Astrocyte (in vitro differentiated cells and primary cell): ENCODE results near the gene CREB5. TPM values are rescaled to one million over a fixed set of nuclear protein-coding genes. Genes with fewer than 3 reads are reported as not detected.

Experiments used
- DNase-seq: peaks from one replicate; pipeline ENCODE4 v3.0.0-alpha.2; 2010; ENCODE audit warnings: low read depth
- FAIRE-seq: peaks from 2 replicates; lab custom pipeline; 2011; peaks lifted over from hg19 to GRCh38; lab: Jason Lieb, UNC
- H2AFZ ChIP-seq: 2 replicates; pipeline ENCODE4 v1.6.0; 2012; ENCODE audit warnings: low read depth, low read length, inconsistent platforms
- H3K27ac ChIP-seq: 2 replicates; pipeline ENCODE4 v1.5.1; 2011; ENCODE audit warnings: low read depth, low read length, inconsistent platforms
- H3K27me3 ChIP-seq: 2 replicates; pipeline ENCODE4 v1.6.0; 2011; ENCODE audit warnings: low read length, inconsistent platforms; ENCODE audit not compliant: insufficient read depth
- H3K36me3 ChIP-seq: 2 replicates; pipeline ENCODE4 v1.5.1; 2011; ENCODE audit warnings: low read length, inconsistent platforms; ENCODE audit not compliant: insufficient read depth
- H3K4me1 ChIP-seq: 2 replicates; pipeline ENCODE4 v1.5.1; 2011; ENCODE audit warnings: low read length, inconsistent platforms; ENCODE audit not compliant: insufficient read depth
- H3K4me2 ChIP-seq: 2 replicates; pipeline ENCODE4 v1.6.0; 2012; ENCODE audit warnings: low read length, inconsistent platforms
- H3K4me3 ChIP-seq: 2 replicates; pipeline ENCODE4 v1.5.1; 2011; ENCODE audit warnings: low read depth, mild to moderate bottlenecking, low read length, inconsistent platforms; ENCODE audit not compliant: insufficient read depth
- H3K79me2 ChIP-seq: 2 replicates; pipeline ENCODE4 v1.6.0; 2012; ENCODE audit warnings: mild to moderate bottlenecking, low read length, inconsistent platforms; ENCODE audit not compliant: insufficient read depth
- H3K9ac ChIP-seq: 2 replicates; pipeline ENCODE4 v1.6.0; 2012; ENCODE audit warnings: mild to moderate bottlenecking, low read length, inconsistent platforms
- H3K9me3 ChIP-seq: 2 replicates; pipeline ENCODE4 v1.5.1; 2012; ENCODE audit warnings: low read depth, mild to moderate bottlenecking, low read length, inconsistent platforms; ENCODE audit not compliant: insufficient read depth
- H4K20me1 ChIP-seq: 2 replicates; pipeline ENCODE4 v1.6.0; 2012; ENCODE audit warnings: low read length, inconsistent platforms; ENCODE audit not compliant: insufficient read depth
- H3K27ac Mint-ChIP-seq: one replicate; pipeline ENCODE4 v1.8.0; 2021; ENCODE audit warnings: mild to moderate bottlenecking, mixed read lengths; ENCODE audit not compliant: unreplicated experiment
- H3K27me3 Mint-ChIP-seq: one replicate; pipeline ENCODE4 v1.8.0; 2021; ENCODE audit warnings: low read depth, mixed read lengths; ENCODE audit not compliant: unreplicated experiment
- H3K36me3 Mint-ChIP-seq: one replicate; pipeline ENCODE4 v1.8.0; 2021; ENCODE audit warnings: low read depth, mixed read lengths; ENCODE audit not compliant: unreplicated experiment
- H3K4me1 Mint-ChIP-seq: one replicate; pipeline ENCODE4 v1.8.0; 2021; ENCODE audit warnings: low read depth, mixed read lengths; ENCODE audit not compliant: unreplicated experiment
- H3K4me3 Mint-ChIP-seq: one replicate; pipeline ENCODE4 v1.8.0; 2021; ENCODE audit warnings: mild to moderate bottlenecking, moderate library complexity, mixed read lengths; ENCODE audit not compliant: unreplicated experiment
- H3K9me3 Mint-ChIP-seq: one replicate; pipeline ENCODE4 v1.8.0; 2021; ENCODE audit warnings: mild to moderate bottlenecking, mixed read lengths; ENCODE audit not compliant: unreplicated experiment
- CTCF ChIP-seq: IDR thresholded peaks from 2 replicates; pipeline ENCODE4 v1.5.1; 2011; ENCODE audit warnings: low read depth, mild to moderate bottlenecking, inconsistent platforms, low read length, moderate library complexity; ENCODE audit not compliant: insufficient read depth
- EZH2 ChIP-seq: IDR thresholded peaks from 2 replicates; pipeline ENCODE4 v1.6.1; 2012; ENCODE audit warnings: mild to moderate bottlenecking, low read length, inconsistent platforms; ENCODE audit not compliant: insufficient read depth
- total RNA-seq: library from RNA; stranded (reverse); gene quantifications from 2 replicates; pipeline ENCODE4 v1.2.1, GENCODE V29; 2021

CREB5 gene
- total RNA-seq, 1 donor from 2014 or later, result 25.4 TPM

- Histone ChIP-seq H4K20me1 (peaks cover 16% of the 10 kb centered on the region), H3K4me3 (no peak overlapping the region), H2AFZ (no peak overlapping the region), H3K4me1 (no peaks in the 10 kb centered on the region), H3K4me2 (no peak overlapping the region), H3K9me3 (no peaks in the 10 kb centered on the region), H3K9ac (no peak overlapping the region), H3K36me3 (peaks cover 19% of the 10 kb centered on the region), H3K27me3 (no peaks in the 10 kb centered on the region), H3K27ac (no peak overlapping the region), H3K79me2 (peaks cover under 1% of the 10 kb centered on the region)
- DNase-seq, result no peak
- H3K27me3 Mint-ChIP-seq, result no peaks in the 10 kb centered on the region
- peaks cover 7% of the 10 kb centered on the region for H3K36me3 Mint-ChIP-seq
- H3K27ac Mint-ChIP-seq, result no peak overlapping the region
- H3K4me1 Mint-ChIP-seq, result peaks cover 21% of the 10 kb centered on the region
- FAIRE-seq, result no peak
- no peaks in the 10 kb centered on the region for H3K9me3 Mint-ChIP-seq
- TF ChIP-seq EZH2 (no peak), CTCF (no peak)
- H3K4me3 Mint-ChIP-seq, result no peak overlapping the region
Measured at GRCh38 chr7:28723336-28723735, 311.0 kb downstream of the CREB5 start.

DNA sequence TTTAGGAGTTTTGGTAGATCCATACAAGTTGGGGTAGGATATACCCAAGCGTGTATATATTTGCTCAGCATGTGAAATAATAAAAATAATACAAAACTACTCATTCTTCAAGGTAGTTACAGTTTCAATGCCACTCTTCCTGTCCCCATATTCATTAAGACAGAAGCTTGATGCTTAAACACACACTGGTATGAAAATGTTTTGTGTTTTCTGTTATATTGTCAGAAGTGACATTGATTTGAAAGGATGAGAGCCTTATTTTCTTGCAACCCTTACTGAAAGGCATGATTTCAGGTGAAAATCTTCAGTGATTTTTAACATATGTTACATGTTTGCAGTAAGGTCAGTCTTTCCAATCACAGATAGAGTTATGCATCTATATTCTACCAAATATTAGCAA lies 312.2 kb downstream of the CREB5 start:
- Histone ChIP-seq H3K36me3 (peaks cover 13% of the 10 kb centered on the region), H3K4me2 (no peak overlapping the region), H3K4me1 (peaks cover 7% of the 10 kb centered on the region), H3K27ac (no peak overlapping the region), H3K4me3 (no peak overlapping the region), H3K9ac (no peak overlapping the region), H2AFZ (no peak overlapping the region), H3K27me3 (no peaks in the 10 kb centered on the region), H3K79me2 (peaks cover 3% of the 10 kb centered on the region), H4K20me1 (peaks cover 22% of the 10 kb centered on the region), H3K9me3 (no peaks in the 10 kb centered on the region)
- Mint-ChIP-seq H3K36me3 (peaks cover 10% of the 10 kb centered on the region), H3K4me3 (no peak overlapping the region), H3K27ac (no peak overlapping the region), H3K4me1 (peaks cover 33% of the 10 kb centered on the region), H3K27me3 (no peaks in the 10 kb centered on the region), H3K9me3 (no peaks in the 10 kb centered on the region)
- no peak for TF ChIP-seq EZH2
- no peak for TF ChIP-seq CTCF
- no peak for FAIRE-seq
- DNase-seq, result no peak

- Histone ChIP-seq H3K9ac (no peak overlapping the region), H3K36me3 (peaks cover 10% of the 10 kb centered on the region), H3K4me1 (peaks cover 8% of the 10 kb centered on the region), H2AFZ (no peak overlapping the region), H4K20me1 (peaks cover 28% of the 10 kb centered on the region), H3K4me2 (no peak overlapping the region), H3K4me3 (no peak overlapping the region), H3K27me3 (no peaks in the 10 kb centered on the region), H3K27ac (no peak overlapping the region), H3K79me2 (peaks cover 3% of the 10 kb centered on the region), H3K9me3 (no peaks in the 10 kb centered on the region)
- peaks cover 10% of the 10 kb centered on the region for H3K36me3 Mint-ChIP-seq
- no peaks in the 10 kb centered on the region for H3K27me3 Mint-ChIP-seq
- FAIRE-seq (no peak), DNase-seq (no peak)
- TF ChIP-seq CTCF (no peak), EZH2 (no peak)
- H3K9me3 Mint-ChIP-seq, result no peaks in the 10 kb centered on the region
- H3K4me1 Mint-ChIP-seq, result peaks cover 39% of the 10 kb centered on the region
- no peak overlapping the region for H3K27ac Mint-ChIP-seq
- no peak overlapping the region for H3K4me3 Mint-ChIP-seq
Measured at GRCh38 chr7:28725045-28725642, 312.8 kb downstream of the CREB5 start.
